T47D (cell line): Measurements from ENCODE around the gene GPR12.

Experiments
- DNase-seq, 2 experiments: peaks; one replicate each; pipeline versions ENCODE4 v3.0.0 to v3.0.0-alpha.2; 2011 to 2012; ENCODE audit warnings: low read depth in 1 of 2, low spot score in 1 of 2
- JUND ChIP-seq: IDR thresholded peaks from 2 replicates; pipeline ENCODE4 v1.6.1; 2012; ENCODE audit warnings: low read depth
- in situ Hi-C: cut with HindIII; loops from 2 replicates; pipeline ENCODE4 v1.10.0; 2016; ENCODE audit warnings: low sequenced_read_pairs, low pct_unique_long_range_greater_than_20kb

Gene GPR12, protein sequence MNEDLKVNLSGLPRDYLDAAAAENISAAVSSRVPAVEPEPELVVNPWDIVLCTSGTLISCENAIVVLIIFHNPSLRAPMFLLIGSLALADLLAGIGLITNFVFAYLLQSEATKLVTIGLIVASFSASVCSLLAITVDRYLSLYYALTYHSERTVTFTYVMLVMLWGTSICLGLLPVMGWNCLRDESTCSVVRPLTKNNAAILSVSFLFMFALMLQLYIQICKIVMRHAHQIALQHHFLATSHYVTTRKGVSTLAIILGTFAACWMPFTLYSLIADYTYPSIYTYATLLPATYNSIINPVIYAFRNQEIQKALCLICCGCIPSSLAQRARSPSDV

DNA sequence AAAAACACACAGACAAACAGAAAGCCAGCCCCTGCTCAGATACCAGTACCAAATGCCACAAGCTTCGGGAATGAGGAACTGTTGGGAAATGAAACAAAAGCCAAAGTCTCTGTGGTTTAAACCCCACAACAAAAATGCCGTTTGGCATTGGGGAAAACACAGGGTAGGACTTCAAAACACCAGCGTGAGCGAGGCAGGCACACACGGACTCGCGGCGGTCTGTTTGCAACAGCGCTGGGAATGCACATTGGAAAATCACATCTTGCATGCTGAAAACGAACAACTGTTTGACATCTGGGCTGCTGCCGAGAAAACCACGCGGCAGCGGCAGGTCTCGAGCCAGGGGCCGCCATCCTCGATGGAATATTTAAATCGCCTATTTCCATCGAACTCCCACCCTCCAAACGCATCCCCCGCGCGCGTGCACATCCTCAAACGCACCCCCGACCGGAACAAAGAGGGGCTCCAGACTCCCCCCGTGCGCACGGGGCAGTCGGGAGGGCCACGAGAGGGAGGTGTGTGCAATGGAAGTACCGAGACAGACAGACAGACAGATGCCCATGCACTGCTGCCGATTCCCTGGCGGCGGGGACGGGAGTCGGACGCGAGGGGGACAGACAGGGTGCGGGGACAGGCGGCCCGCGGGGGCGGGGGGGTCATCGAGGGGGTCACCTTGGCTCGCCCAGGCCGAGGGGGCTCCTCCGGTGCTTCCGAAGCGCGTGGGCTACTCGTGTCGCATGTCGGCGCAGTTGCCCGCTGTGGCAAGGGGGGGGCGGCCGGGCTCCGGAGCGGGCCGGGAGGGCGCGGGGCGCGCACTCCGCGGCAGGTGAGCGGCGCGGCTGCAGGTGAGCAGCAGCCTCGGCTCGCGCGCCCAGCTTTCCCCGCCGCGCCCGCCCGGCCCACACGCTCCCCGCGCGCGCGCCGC, at the start of gene GPR12:
Gene GPR12 (minus strand): TSS at position 880 of the 925 bp plus-strand sequence. CDS start 959 bp downstream, outside the sequence.
- DNase-seq: peak in 1 of 2 experiments; percentile 66
- in situ Hi-C loops: no loop called here
- TF ChIP-seq JUND: no peak

DNA sequence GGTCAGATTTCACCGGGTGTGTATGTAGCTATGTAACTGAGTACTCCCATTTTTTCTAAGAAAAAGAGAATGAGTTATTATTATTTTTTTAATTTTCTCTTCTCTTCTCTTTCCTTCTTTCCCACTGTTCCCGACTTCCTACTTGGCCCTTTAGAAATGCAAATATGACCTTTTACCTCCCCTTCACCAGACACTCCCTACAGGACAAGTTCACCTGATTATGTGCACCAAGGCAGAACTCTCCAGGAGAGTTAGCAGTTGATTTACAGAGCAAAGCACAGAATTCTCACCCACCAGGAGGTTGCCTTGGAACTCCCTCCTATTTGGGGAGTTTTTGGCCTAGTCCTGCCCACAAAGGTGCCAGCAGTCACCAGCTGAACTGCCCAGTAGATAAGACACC, 49.5 kb upstream of the GPR12 start:
- in situ Hi-C loops: no loop called here
- no peak for DNase-seq
- TF ChIP-seq JUND: no peak

DNA sequence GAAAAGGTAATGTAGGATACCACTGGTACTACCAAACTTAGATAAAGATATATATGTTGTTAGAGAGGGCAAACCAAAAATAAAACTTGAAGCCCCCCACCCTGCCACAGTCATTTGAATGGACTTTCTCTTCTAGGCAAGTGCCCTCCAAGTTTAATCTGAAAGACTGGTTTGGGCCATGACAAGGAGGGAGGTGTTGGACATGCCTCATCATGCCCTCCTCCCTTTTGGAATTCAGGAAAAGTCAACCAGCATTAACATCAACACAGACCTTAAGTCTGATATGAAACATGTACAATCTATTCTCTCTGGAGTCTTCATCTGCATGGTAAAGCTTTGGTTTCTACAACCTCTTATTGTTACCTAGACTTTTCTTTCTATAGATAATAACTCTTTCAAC, 46.3 kb upstream of the GPR12 start:
- in situ Hi-C loops: no loop called here
- no peak for TF ChIP-seq JUND
- DNase-seq: no peak

DNA sequence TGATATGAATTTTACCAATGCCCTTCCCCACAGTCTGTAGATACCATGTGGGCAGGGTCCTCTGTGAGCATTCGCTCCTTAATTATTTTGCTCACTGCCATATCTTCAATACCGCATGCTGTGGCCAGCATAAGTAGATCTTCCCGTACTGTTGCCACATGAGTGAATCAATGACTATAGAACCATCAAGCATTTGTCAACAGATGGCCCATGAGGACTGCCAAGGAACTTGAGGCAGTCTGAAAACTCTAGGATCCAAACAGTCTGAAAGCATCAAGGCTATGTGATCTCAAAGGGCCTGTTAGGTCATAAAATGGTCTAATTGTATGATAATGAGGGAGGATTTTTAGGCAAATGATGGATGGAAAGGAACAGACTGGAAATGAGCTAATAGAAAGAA, 27.4 kb upstream of the GPR12 start:
- in situ Hi-C loops: no loop called here
- TF ChIP-seq JUND: no peak
- DNase-seq: no peak

DNA sequence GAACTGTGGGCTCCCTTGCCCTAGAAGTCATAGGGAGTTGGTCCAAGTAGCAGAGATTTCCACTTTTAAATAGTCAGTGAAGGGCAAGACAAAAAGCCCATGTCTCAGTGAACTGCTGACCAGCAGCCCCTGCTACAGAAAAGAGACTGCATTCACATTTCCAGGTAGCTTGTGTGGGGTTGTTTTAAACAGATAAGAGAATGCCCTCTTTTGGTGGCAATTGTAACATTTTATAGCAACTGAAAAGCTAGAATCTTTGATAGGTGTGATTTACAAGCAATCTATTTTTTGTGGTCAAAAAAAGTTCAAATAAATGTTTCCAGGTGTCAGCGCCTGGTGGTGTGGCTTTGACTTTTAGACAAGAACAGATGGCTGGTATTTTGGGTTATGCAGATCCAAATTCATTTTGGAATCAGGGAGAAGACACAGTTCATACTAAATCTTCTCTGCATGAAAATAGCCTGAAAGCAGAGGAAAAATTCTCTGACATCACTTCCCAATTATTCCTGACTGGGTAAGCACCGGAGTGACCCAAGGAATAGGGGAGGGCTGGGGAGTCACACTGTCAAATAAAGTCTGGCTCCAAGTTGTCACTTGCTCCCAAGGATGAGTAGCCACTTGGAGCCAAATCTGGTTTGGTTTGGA, 26.2 kb upstream of the GPR12 start:
- DNase-seq: no peak
- TF ChIP-seq JUND: no peak
- in situ Hi-C loops: no loop called here

DNA sequence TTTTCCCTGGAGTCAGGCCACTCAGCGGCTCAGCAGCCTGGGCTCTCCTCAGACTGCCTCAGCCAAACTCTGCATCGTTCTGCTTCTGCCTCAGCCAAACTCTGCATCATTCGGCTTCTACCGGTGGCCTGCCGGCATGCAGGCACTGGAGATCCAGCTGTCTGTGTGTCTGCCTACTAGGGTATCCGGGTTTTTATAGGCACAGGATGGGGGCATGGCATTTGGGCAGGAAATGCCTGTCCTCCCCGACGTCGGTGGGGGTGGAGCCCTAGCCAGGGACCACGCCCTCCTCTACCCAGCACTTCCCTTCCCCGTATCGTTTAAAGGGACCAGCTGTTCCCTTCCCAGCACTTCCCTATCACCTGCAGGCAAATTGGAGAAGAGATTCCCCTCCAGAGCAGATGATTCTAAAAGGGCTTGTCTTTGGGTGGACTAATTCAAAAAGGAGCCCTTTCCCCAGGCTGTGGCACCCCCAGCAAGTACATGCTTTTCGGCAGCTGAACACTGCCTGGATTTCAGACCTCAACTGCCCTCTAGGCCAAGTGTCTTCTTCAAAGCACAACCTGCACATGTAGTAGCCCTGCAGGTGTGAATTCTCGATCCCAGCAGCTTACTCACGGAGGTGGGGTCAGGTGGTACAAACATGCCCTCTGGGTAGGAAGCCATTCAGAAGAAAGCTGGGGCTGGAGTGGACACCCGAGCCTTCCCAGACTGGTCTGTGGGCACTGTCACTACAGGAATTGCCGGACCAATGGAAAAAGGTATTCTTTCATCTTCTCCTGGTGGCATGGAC, 25.4 kb upstream of the GPR12 start:
- in situ Hi-C loops: no loop called here
- TF ChIP-seq JUND: no peak
- peak in 1 of 2 experiments; percentile 10 for DNase-seq

DNA sequence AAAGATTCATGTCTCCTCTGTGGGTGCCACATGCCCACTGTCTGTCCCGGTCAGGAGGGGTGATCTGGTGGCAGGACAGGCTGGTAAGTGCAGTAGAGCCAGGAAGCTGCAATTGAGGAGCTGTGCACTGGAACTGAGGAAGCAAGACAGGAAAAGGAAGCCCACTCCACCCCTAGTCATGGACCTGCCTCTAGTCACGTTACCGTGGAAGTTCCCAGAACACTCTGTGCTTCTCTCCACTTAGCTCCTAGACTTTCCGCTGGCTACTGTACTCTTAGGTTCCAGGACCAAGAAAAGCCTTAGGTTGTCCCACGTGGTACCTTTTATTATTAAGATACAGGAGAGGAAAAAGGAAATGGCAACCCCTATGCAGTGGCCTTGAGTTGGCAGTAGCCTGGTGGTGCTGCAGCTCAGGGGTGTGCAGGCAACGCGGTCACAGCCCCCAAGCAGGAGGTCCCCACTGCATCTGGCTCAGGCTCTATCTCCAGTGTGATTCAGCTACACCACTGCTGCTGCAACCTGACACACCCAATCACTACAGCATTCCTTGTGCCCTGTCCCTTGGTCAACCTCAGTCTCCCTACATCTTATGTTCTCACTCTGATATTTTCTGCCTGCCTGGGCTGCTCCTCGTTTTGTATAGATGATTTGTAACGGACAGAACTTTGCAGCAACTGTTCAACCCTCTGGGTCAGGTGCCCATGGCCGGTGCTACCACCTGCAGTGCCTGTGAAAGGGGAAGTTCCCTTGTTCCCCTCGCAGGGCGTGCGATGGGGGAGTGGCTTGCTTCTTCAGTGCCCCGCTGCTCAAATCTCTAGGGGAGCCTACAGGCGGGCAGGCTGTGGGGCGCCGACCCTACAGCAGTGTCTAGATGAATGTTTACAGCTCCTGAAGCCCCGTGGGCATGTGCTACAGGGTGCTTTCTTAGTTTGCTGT, 24.4 kb upstream of the GPR12 start:
- no peak for DNase-seq
- in situ Hi-C loops: no loop called here

DNA sequence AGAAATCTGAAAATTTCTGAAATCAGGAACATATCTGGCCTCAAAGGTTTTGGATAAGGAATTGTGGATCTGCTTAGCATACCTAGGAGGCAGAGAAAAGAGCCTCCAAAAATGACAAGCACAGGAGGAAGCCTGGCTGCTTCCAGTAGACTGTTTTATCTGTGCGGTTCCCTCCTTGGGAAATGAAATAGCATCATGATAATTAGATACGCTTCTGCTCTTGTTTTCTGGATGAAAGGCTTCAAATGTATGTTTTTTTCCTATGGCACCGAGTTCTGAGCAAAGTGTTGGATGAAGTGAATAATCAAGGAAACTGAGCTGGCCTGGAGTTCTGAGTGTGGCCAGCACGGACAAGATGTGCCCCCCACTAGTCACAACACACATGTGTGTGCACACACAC, 19.8 kb upstream of the GPR12 start:
- in situ Hi-C loops: no loop called here
- no peak for DNase-seq

More for the DNA sequence above, 24.4 kb upstream of the GPR12 start:
- TF ChIP-seq JUND: no peak

DNA sequence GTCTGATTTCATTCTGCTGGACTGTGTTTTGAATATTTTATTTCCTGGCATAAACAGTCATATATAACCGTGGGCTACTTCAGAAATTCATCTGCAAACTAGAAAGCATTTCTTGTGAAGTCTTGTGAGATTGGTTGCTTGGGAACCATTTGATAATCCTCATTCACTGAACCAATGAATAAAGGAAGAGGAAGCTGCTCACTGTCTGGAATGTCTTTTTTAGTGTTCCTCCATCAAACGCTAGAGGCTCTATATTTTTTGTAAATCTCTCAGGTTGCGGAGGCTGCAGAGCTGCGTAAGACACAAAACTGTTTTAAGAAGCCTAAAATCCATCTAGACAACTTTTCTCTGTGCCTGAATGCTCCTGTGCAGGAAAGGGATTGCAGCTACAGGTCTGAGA, 18.7 kb upstream of the GPR12 start:
- in situ Hi-C loops: no loop called here
- no peak for DNase-seq
- no peak for TF ChIP-seq JUND

More for the DNA sequence above, 19.8 kb upstream of the GPR12 start:
- TF ChIP-seq JUND: no peak

DNA sequence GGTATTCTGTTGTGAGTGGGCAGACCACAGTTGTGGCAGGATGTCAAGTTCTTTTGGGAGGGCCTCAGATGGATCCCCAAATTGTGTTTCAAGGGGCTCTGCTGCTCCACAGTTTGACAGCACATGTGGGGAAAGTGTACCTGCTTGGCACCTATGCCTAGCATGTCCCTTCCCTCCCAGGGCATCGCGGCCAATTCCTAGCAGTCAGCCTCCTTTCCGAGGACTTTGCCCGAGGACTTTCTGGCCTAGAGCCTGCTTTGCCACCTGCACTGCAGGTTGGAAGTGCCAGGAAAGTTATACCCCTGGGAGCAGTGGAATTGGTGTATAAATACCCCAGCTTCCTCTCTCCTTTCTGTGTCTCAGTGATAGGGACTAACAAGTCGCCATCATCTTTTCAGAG, 11.9 kb upstream of the GPR12 start:
- no peak for DNase-seq
- no peak for TF ChIP-seq JUND
- in situ Hi-C loops: no loop called here

DNA sequence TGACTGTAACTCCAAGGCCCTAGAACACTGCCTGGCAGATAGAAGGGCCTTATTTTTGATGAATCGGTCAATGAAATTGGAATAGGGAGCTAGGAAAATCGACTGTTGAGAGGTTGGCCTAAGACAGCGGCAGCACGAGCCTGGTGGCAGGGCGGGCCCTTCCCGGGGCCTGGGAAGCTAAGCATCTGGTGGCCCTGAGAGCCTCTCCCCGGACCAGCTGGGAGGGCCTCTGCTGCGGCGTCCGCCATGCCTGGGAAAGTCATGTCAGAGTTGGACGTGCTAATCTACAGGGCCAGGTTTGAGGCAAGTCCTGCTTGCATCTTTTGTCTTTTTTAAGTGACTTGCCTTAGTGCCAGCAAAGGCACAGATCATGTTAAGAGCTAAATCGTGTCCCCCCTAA, 11.2 kb upstream of the GPR12 start:
- in situ Hi-C loops: no loop called here
- no peak for DNase-seq
- no peak for TF ChIP-seq JUND
